Superior temporal gyrus (tissue), 1 donor: ENCODE data around the gene KCNG2.

Experiments
- DNase-seq: peaks from one replicate; pipeline ENCODE4 v3.0.0-alpha.2; 2016; ENCODE audit errors: extremely low spot score

Gene KCNG2

GRCh38 chr18:79784965-79785770 lies 12.6 kb upstream of the KCNG2 start:
- no peak for DNase-seq

- no peak for DNase-seq
Observed at GRCh38 chr18:79785831-79786230, 11.9 kb upstream of the KCNG2 start.

GRCh38 chr18:79786304-79786703 lies 11.4 kb upstream of the KCNG2 start:
- DNase-seq: no peak

- DNase-seq: no peak
Observed at GRCh38 chr18:79786786-79787526, 10.8 kb upstream of the KCNG2 start.

GRCh38 chr18:79787527-79787864 lies 10.2 kb upstream of the KCNG2 start:
- no peak for DNase-seq

GRCh38 chr18:79787865-79788733 lies 9.6 kb upstream of the KCNG2 start:
- no peak for DNase-seq

- no peak for DNase-seq
Observed at GRCh38 chr18:79788734-79789085, 9.0 kb upstream of the KCNG2 start.

- DNase-seq: no peak
Observed at GRCh38 chr18:79789091-79789891, 8.4 kb upstream of the KCNG2 start.

GRCh38 chr18:79789901-79790890 lies 7.5 kb upstream of the KCNG2 start:
- DNase-seq: no peak

GRCh38 chr18:79790996-79791972 lies 6.5 kb upstream of the KCNG2 start:
- DNase-seq: no peak

GRCh38 chr18:79792096-79792987 lies 5.4 kb upstream of the KCNG2 start:
- no peak for DNase-seq

GRCh38 chr18:79792988-79793355 lies 4.8 kb upstream of the KCNG2 start:
- DNase-seq: no peak

- DNase-seq: no peak
Observed at GRCh38 chr18:79794846-79795245, 2.9 kb upstream of the KCNG2 start.

- no peak for DNase-seq
Observed at GRCh38 chr18:79795446-79795845, 2.3 kb upstream of the KCNG2 start.

- DNase-seq: no peak
Observed at GRCh38 chr18:79796016-79796415, 1.7 kb upstream of the KCNG2 start.

GRCh38 chr18:79796531-79797405 lies 970 bp upstream of the KCNG2 start:
- DNase-seq: no peak

GRCh38 chr18:79798346-79798998 lies 734 bp downstream of the KCNG2 start:
- DNase-seq: no peak
